Measurements from ENCODE around the gene DENND1A.
"Not testable (repeated sequence)": the region's sequence is repeated elsewhere in the genome, so short reads cannot be mapped to it uniquely, and the experiment has no call there.

DENND1A gene

GRCh38 chr9:123922431-123922830, 7.5 kb downstream of the DENND1A start:
- Histone ChIP-seq H3K4me1 (ENCODE audit: control insufficient read depth, insufficient read depth, low read length) (no peaks in the 10 kb centered on the region), H3K4me3 (ENCODE audit: low read length in 2 of 2) (no peak overlapping the region), H3K27me3 (ENCODE audit: control insufficient read depth in 1 of 2, insufficient read depth in 2 of 2, low read length in 2 of 2) (no peaks in the 10 kb centered on the region), H3K9me3 (ENCODE audit: control insufficient read depth in 2 of 2, low read length in 2 of 2) (no peaks in the 10 kb centered on the region), H3K36me3 (ENCODE audit: control insufficient read depth in 2 of 2, insufficient read depth in 2 of 2, low read length in 2 of 2) (no peaks in the 10 kb centered on the region), H3K9ac (ENCODE audit: low read length in 2 of 2) (no peak overlapping the region), H3K27ac (ENCODE audit: low read length) (no peak overlapping the region)

GRCh38 chr9:123914517-123915196, 15.3 kb downstream of the DENND1A start:
- H3K27me3 ChIP-seq (ENCODE audit: control insufficient read depth in 1 of 2, insufficient read depth in 2 of 2, low read length in 2 of 2), result no peaks in the 10 kb centered on the region
- no peaks in the 10 kb centered on the region for H3K4me1 ChIP-seq (ENCODE audit: control insufficient read depth, insufficient read depth, low read length)
- no peak overlapping the region for H3K4me3 ChIP-seq (ENCODE audit: low read length in 2 of 2)
- H3K27ac ChIP-seq (ENCODE audit: low read length), result no peak overlapping the region
- H3K9ac ChIP-seq (ENCODE audit: low read length in 2 of 2), result no peak overlapping the region
- H3K36me3 ChIP-seq (ENCODE audit: control insufficient read depth in 2 of 2, insufficient read depth in 2 of 2, low read length in 2 of 2), result no peaks in the 10 kb centered on the region
- no peaks in the 10 kb centered on the region for H3K9me3 ChIP-seq (ENCODE audit: control insufficient read depth in 2 of 2, low read length in 2 of 2)

DNA sequence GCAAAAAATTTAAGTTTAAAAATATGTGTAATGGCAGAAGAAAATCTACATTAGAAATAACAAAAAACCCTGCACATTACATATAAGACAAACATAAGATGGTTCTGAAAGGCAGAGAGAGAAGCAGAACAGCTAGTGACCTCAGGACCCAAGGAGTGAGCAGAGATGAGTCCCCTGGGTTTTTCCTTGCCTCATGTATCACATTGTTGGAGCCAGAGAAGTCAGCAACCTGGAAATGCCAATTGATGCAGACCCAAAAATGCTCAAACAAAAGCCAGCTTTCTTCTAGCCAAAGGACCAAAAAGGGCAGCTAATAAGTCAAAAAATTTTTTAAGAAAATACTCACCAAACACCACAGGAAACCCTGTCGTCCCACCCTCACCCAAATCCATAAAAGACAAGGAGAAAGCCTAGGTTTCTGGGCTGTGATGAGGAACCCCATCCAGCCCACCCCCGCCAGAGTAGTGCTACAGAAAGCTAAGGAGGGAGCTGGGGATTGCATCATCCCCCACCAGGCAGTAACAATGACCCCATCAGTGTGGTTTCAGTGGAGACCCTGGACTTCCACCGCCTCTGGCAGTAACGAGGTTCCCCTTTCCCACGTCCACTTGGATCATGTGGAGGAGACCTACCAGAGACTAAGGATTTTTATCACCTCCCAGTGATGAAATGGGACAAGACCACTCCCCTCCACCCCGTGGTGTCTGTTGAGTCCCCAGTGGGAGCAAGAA, 17.6 kb downstream of the DENND1A start:
- H3K9ac ChIP-seq (ENCODE audit: low read length in 2 of 2), result no peak overlapping the region
- no peak overlapping the region for H3K4me3 ChIP-seq (ENCODE audit: low read length in 2 of 2)
- no peaks in the 10 kb centered on the region for H3K9me3 ChIP-seq (ENCODE audit: control insufficient read depth in 2 of 2, low read length in 2 of 2)
- H3K27ac ChIP-seq (ENCODE audit: low read length), result no peak overlapping the region
- H3K36me3 ChIP-seq (ENCODE audit: control insufficient read depth in 2 of 2, insufficient read depth in 2 of 2, low read length in 2 of 2), result no peaks in the 10 kb centered on the region
- no peaks in the 10 kb centered on the region for H3K27me3 ChIP-seq (ENCODE audit: control insufficient read depth in 1 of 2, insufficient read depth in 2 of 2, low read length in 2 of 2)
- H3K4me1 ChIP-seq (ENCODE audit: control insufficient read depth, insufficient read depth, low read length), result no peaks in the 10 kb centered on the region

DNA sequence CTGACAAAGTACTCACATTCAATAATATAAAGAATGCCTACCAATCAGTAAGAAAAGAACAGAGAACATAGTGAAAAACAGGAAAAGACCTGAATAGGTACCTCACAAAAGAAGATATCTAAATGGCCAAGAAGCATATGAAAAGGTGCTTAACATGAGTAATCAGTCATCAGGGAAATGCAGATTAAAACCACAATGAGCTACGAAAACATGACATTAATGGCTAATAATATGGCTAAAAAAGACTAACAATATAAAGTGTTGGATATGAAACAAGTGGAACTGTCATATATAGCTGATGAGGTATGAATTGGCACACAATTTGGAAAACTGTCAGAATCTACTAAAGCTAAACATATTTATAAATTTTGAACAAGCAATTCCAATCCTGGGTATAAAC, 18.9 kb downstream of the DENND1A start:
- no peaks in the 10 kb centered on the region for H3K9me3 ChIP-seq (ENCODE audit: control insufficient read depth in 2 of 2, low read length in 2 of 2)
- no peak overlapping the region for H3K27ac ChIP-seq (ENCODE audit: low read length)
- H3K9ac ChIP-seq (ENCODE audit: low read length in 2 of 2), result no peak overlapping the region
- no peak overlapping the region for H3K4me3 ChIP-seq (ENCODE audit: low read length in 2 of 2)
- no peaks in the 10 kb centered on the region for H3K4me1 ChIP-seq (ENCODE audit: control insufficient read depth, insufficient read depth, low read length)
- no peaks in the 10 kb centered on the region for H3K36me3 ChIP-seq (ENCODE audit: control insufficient read depth in 2 of 2, insufficient read depth in 2 of 2, low read length in 2 of 2)
- H3K27me3 ChIP-seq (ENCODE audit: control insufficient read depth in 1 of 2, insufficient read depth in 2 of 2, low read length in 2 of 2), result no peaks in the 10 kb centered on the region

DNA sequence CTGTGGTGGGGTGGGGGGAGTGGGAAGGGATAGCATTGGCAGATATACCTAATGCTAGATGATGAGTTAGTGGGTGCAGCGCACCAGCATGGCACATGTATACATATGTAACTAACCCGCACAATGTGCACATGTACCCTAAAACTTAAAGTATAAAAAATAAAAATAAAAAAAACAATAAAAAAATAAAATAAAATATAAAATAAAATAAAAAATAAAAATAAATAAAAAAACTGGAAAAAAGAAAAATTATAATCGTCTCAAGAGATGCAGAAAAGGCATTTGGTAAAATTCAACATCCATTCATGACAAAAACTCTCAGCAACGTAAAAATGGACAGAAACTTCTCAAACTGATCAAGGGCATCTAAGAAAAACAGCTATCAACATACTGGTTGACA, 20.7 kb downstream of the DENND1A start:
- H3K9me3 ChIP-seq (ENCODE audit: control insufficient read depth in 2 of 2, low read length in 2 of 2); H3K4me3 ChIP-seq (ENCODE audit: low read length in 2 of 2); H3K27ac ChIP-seq (ENCODE audit: low read length); H3K36me3 ChIP-seq (ENCODE audit: control insufficient read depth in 2 of 2, insufficient read depth in 2 of 2, low read length in 2 of 2); H3K9ac ChIP-seq (ENCODE audit: low read length in 2 of 2); H3K27me3 ChIP-seq (ENCODE audit: control insufficient read depth in 1 of 2, insufficient read depth in 2 of 2, low read length in 2 of 2); H3K4me1 ChIP-seq (ENCODE audit: control insufficient read depth, insufficient read depth, low read length): not testable (repeated sequence)

- not testable (repeated sequence) for H3K4me1 ChIP-seq (ENCODE audit: control insufficient read depth, insufficient read depth, low read length); H3K36me3 ChIP-seq (ENCODE audit: control insufficient read depth in 2 of 2, insufficient read depth in 2 of 2, low read length in 2 of 2); H3K9me3 ChIP-seq (ENCODE audit: control insufficient read depth in 2 of 2, low read length in 2 of 2); H3K9ac ChIP-seq (ENCODE audit: low read length in 2 of 2); H3K27ac ChIP-seq (ENCODE audit: low read length); H3K4me3 ChIP-seq (ENCODE audit: low read length in 2 of 2); H3K27me3 ChIP-seq (ENCODE audit: control insufficient read depth in 1 of 2, insufficient read depth in 2 of 2, low read length in 2 of 2)
Measured at GRCh38 chr9:123903550-123903949, 26.4 kb downstream of the DENND1A start.

DNA sequence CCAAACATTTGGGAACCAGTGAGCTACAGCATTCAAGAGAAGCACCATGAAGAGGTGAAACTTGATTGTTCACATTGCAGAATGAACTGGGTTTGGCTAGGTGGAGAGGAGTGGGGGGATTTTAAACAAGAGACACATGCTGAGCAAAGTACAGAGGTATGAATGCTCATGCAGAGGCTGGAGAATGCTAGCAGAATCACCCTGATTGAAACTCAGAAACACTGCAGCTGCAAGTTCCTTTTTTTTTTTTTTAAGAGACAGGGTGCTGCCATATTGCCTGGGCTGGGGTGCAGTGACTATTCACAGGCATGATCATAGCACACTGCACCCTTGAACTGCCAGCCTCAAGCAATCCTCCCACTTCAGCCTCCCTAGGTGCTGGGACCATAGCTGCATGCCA, 35.1 kb downstream of the DENND1A start:
- Histone ChIP-seq H3K9me3 (ENCODE audit: control insufficient read depth in 2 of 2, low read length in 2 of 2) (no peaks in the 10 kb centered on the region), H3K27ac (ENCODE audit: low read length) (no peak overlapping the region), H3K4me1 (ENCODE audit: control insufficient read depth, insufficient read depth, low read length) (no peaks in the 10 kb centered on the region), H3K36me3 (ENCODE audit: control insufficient read depth in 2 of 2, insufficient read depth in 2 of 2, low read length in 2 of 2) (no peaks in the 10 kb centered on the region), H3K4me3 (ENCODE audit: low read length in 2 of 2) (no peak overlapping the region), H3K27me3 (ENCODE audit: control insufficient read depth in 1 of 2, insufficient read depth in 2 of 2, low read length in 2 of 2) (no peaks in the 10 kb centered on the region), H3K9ac (ENCODE audit: low read length in 2 of 2) (no peak overlapping the region)

GRCh38 chr9:123893831-123894460, 36.0 kb downstream of the DENND1A start:
- H3K9ac ChIP-seq (ENCODE audit: low read length in 2 of 2), result no peak overlapping the region
- no peaks in the 10 kb centered on the region for H3K36me3 ChIP-seq (ENCODE audit: control insufficient read depth in 2 of 2, insufficient read depth in 2 of 2, low read length in 2 of 2)
- no peak overlapping the region for H3K4me3 ChIP-seq (ENCODE audit: low read length in 2 of 2)
- H3K27ac ChIP-seq (ENCODE audit: low read length), result no peak overlapping the region
- H3K9me3 ChIP-seq (ENCODE audit: control insufficient read depth in 2 of 2, low read length in 2 of 2), result no peaks in the 10 kb centered on the region
- H3K4me1 ChIP-seq (ENCODE audit: control insufficient read depth, insufficient read depth, low read length), result no peaks in the 10 kb centered on the region
- no peaks in the 10 kb centered on the region for H3K27me3 ChIP-seq (ENCODE audit: control insufficient read depth in 1 of 2, insufficient read depth in 2 of 2, low read length in 2 of 2)

GRCh38 chr9:123893115-123893514, 36.8 kb downstream of the DENND1A start:
- Histone ChIP-seq H3K9ac (ENCODE audit: low read length in 2 of 2) (no peak overlapping the region), H3K27ac (ENCODE audit: low read length) (no peak overlapping the region), H3K4me3 (ENCODE audit: low read length in 2 of 2) (no peak overlapping the region), H3K4me1 (ENCODE audit: control insufficient read depth, insufficient read depth, low read length) (no peaks in the 10 kb centered on the region), H3K36me3 (ENCODE audit: control insufficient read depth in 2 of 2, insufficient read depth in 2 of 2, low read length in 2 of 2) (no peaks in the 10 kb centered on the region), H3K27me3 (ENCODE audit: control insufficient read depth in 1 of 2, insufficient read depth in 2 of 2, low read length in 2 of 2) (no peaks in the 10 kb centered on the region), H3K9me3 (ENCODE audit: control insufficient read depth in 2 of 2, low read length in 2 of 2) (no peaks in the 10 kb centered on the region)

GRCh38 chr9:123887837-123888236, 42.1 kb downstream of the DENND1A start:
- Histone ChIP-seq H3K9ac (ENCODE audit: low read length in 2 of 2) (no peak overlapping the region), H3K9me3 (ENCODE audit: control insufficient read depth in 2 of 2, low read length in 2 of 2) (no peaks in the 10 kb centered on the region), H3K4me3 (ENCODE audit: low read length in 2 of 2) (no peak overlapping the region), H3K27ac (ENCODE audit: low read length) (no peak overlapping the region), H3K4me1 (ENCODE audit: control insufficient read depth, insufficient read depth, low read length) (no peaks in the 10 kb centered on the region), H3K36me3 (ENCODE audit: control insufficient read depth in 2 of 2, insufficient read depth in 2 of 2, low read length in 2 of 2) (peaks cover 0 to 3% of the 10 kb centered on the region in 2 donors), H3K27me3 (ENCODE audit: control insufficient read depth in 1 of 2, insufficient read depth in 2 of 2, low read length in 2 of 2) (no peaks in the 10 kb centered on the region)

GRCh38 chr9:123885834-123886233, 44.1 kb downstream of the DENND1A start:
- not testable (repeated sequence) for H3K4me1 ChIP-seq (ENCODE audit: control insufficient read depth, insufficient read depth, low read length); H3K27ac ChIP-seq (ENCODE audit: low read length); H3K36me3 ChIP-seq (ENCODE audit: control insufficient read depth in 2 of 2, insufficient read depth in 2 of 2, low read length in 2 of 2); H3K27me3 ChIP-seq (ENCODE audit: control insufficient read depth in 1 of 2, insufficient read depth in 2 of 2, low read length in 2 of 2); H3K9ac ChIP-seq (ENCODE audit: low read length in 2 of 2); H3K9me3 ChIP-seq (ENCODE audit: control insufficient read depth in 2 of 2, low read length in 2 of 2); H3K4me3 ChIP-seq (ENCODE audit: low read length in 2 of 2)
